HG03064 (cell line): ENCODE results near the gene TSC22D3.

Source experiments
- ATAC-seq: cut with Tn5 transposase; IDR thresholded peaks from one replicate; pipeline ENCODE4 v1.9.1; 2021; ENCODE audit warnings: low read depth; ENCODE audit not compliant: unreplicated experiment

The TSC22D3 gene

DNA sequence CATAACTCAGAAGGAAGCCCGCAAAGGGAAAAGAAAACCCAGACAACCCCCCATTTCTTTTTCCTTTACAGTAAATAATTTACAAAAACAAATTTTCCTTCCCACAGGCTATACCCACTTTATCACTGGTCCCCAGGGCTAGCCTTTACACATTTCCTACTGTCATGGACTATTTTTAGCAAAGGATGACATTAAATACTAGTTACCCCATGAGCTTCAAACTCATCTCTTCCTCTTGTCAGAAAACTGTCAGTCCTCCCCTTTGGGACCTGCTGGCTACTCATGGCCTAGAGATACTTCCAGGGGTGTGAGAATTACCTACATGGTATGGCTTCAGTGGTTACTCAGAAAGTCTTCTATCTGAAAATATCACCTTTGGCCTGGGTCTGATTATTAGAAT is 11.9 kb downstream of the TSC22D3 start:
- ATAC-seq, result no peak

GRCh38 chrX:107760304-107761077 is 15.1 kb downstream of the TSC22D3 start:
- ATAC-seq, result no peak

GRCh38 chrX:107758231-107758766 is 17.3 kb downstream of the TSC22D3 start:
- no peak for ATAC-seq

GRCh38 chrX:107755721-107756120 is 19.9 kb downstream of the TSC22D3 start:
- ATAC-seq, result no peak

- ATAC-seq, result no peak
Observed at GRCh38 chrX:107753187-107753586, 22.4 kb downstream of the TSC22D3 start.

- no peak for ATAC-seq
Observed at GRCh38 chrX:107752714-107753113, 22.9 kb downstream of the TSC22D3 start.

DNA sequence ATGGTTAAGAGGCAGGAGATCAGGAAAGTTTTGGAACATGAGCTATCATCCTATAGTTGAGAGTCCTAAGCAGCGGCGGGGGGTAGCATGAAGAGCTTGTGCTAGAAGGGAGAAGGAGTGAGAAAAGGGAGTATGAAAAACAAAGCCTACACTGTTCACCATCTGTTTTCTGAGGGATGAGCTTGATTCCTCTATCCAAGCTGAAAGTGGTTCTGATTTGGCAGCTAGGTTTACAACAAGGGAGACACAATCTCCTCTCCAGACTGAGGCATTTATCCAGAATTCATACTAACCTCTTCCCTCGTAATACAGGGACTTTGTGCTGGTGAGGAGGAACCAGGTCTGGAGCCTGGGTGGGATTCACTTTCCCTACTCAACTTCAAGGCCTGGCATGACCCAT is 23.5 kb downstream of the TSC22D3 start:
- ATAC-seq, result no peak

DNA sequence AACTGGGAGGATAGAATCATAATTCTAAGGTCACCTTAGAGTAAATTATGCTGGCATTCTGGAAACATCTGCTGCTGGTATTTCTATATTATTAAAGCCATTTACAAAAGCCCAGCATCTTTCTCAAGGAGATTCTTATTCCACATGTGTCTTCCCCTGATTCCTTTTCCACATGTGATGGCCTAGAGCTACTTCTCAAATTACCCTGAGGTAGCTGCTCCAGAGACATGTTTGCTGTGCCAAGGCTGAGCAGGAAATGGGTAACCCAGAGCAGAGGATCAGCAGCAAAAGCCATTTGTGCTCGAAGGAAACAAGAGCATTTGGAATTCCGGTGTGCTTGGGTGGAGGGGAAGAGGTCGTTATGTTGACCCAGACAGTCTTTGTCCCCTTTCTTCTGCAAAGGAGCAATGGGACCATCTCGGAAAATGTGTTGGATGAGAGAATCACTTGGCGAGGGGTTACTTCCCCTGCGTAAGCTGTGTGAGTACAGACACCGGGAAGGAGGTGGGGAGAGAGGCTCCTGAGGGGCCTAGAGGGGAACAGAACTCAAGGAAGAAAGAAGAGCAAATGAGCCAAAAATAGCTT is 24.6 kb downstream of the TSC22D3 start:
- ATAC-seq, result no peak

- no peak for ATAC-seq
Observed at GRCh38 chrX:107750263-107750662, 25.3 kb downstream of the TSC22D3 start.

DNA sequence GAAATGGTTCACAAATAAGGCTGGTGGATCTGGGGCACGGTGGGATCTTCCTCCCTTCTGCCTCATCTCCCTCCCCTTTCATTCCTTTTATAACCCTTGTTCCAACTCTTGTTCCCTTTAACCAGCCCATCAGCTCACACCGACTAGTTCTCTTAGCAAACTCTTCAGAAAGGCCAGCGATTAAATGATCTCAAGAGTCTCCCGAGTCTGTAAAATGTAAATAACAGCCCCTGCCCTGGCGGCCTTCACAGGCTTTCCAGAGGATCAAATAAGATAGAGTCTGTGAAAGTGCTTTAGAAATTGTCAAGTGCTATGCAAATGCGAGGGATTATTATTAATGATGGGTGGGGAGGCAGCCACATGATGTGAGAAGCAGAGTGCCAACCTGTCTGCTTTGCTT is 27.1 kb downstream of the TSC22D3 start:
- ATAC-seq, result no peak

GRCh38 chrX:107747596-107748161 is 27.9 kb downstream of the TSC22D3 start:
- no peak for ATAC-seq

- ATAC-seq, result no peak
Observed at GRCh38 chrX:107744868-107745267, 30.7 kb downstream of the TSC22D3 start.

DNA sequence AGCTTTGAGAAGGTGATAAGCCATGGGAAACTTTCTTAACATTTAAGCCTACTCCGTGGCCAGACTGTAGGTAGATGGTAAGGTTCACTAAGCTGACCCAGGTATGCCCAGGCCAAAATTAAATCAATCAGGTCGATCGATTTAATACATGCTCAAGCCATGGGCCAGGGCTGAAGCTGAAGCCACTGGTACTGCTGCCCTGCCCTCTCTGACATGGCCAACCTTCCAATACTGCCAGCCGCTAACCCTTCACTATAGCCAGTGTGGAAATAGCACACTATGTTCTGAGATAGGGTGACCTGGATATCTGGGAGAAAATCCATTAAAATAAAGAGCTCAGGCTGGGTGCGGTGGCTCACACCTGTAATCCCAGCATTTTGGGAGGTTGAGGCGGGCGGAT is 31.6 kb downstream of the TSC22D3 start:
- ATAC-seq, result no peak

- no peak for ATAC-seq
Observed at GRCh38 chrX:107742700-107743191, 32.8 kb downstream of the TSC22D3 start.

DNA sequence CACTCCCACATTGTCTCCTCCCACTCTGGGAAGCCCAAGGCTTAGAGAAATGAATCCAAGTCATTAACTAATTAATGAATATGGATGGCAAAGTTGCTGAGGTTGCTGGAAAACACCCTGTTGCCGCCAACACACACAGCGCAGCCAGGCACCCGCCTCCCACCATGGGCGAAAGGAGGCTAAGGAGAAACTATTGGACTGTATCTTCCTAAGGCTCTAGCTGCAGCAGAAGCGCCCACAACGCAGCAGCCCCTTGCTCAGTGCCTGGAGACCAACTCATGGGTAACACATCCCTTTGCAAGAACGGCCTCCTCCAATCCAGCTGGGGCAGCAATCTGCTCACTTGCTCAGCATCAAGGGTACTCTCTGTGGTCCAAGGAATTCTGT is 34.2 kb downstream of the TSC22D3 start:
- ATAC-seq, result peak; percentile 31

DNA sequence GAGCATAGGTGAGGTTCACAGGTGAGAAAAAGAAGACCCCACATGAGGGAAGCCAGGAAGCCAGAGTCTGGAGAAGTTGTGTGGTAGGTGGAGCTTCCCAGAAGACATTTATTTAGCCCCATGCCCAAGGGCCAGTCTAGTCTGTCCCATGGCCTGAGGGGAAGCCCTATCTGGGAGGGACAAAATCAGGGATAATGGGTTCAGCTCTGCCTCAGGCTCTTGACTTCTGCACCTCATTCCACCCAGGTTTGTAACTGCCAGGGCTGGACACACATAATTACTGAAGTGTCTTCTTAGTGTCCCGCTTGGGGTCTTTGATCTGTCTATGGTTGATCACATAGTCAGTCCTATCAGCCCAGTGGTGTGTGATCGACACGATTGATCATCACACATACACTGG is 36.0 kb downstream of the TSC22D3 start:
- no peak for ATAC-seq

DNA sequence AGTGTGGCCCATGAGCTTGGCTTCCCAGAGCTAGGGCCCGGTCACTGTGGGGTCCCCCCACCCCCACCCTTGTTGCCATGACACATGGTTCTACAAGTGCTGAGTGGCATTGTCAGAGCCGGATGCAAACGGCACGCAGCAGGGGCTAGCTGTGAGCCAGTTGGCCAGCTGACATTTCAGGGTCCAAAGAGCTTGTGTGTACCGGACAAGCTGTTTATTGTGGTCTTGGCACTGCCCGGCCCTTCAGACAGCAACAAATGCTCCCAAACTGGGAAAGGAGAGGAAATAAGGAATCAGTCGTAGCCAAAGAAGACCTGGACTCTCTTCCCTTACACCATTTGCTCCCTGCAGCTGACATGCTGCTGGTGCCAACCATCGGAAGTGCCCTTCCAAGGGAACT is 36.8 kb downstream of the TSC22D3 start:
- ATAC-seq, result no peak

DNA sequence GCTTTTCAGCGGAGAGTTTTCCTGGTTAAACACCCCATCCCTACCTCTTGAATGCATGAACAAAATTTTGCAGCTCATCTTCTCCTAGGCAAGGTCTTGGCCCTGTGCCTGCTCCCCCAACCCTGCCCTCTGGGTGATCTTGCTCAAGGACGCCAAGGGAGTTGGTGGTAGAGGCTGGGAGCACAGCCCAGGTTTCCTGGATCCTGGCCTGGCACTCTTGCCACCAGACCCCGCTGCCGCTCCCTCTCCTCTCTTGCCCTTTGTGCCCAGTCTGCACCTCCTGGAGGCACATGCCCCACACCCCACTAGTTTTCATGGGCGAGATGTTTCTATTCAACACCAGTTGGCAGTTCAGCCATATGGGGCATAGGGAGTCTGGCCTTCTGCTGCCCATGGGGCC is 37.3 kb downstream of the TSC22D3 start:
- ATAC-seq, result no peak

GRCh38 chrX:107736781-107737531 is 38.6 kb downstream of the TSC22D3 start:
- ATAC-seq, result no peak

- ATAC-seq, result no peak
Observed at GRCh38 chrX:107734646-107735045, 40.9 kb downstream of the TSC22D3 start.

GRCh38 chrX:107733686-107734085 is 41.9 kb downstream of the TSC22D3 start:
- no peak for ATAC-seq
